ENCODE data around the gene TPK1.

The TPK1 gene

DNA sequence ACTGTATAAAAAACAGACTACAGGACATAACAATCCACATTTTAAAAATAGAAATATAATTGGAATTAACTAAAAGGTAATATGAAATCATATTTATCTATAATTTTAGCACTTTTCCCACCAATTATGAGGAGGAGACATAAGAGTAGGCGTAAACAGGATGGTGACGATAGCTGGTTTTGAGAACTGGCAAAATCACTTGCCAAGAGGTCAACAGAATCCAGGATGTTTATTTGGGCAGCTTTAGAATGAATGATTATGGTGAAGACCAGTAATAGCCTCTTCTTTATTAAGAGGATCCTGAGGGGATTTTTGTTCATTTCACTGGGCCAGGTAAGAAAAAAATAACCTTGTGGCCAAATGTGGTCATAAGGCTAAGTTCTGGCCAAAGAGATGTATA is 67.2 kb downstream of the TPK1 start:
- H3K4me1 ChIP-seq (ENCODE audit: control insufficient read depth in 2 of 2, insufficient read depth in 2 of 2, low read length in 2 of 2) = no peaks in the 10 kb centered on the region

DNA sequence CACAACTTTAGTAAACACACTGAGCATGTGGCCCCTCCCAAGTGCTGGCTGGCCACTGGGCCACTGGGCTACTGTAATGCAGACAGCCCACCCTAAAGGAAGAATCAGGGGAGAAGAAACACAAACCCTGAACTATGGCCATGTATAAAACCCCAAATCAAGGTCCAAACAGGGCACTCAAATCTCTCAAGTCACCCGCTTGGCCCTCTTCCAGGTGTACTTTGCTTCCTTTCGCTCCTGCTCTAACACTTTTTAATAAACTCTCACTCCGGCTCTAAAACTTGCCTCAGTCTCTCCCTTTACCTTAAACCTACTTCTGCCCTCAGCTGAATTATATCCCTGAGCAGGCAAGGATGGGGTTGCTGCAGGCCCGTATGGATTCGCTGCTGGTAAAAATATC is 72.6 kb downstream of the TPK1 start:
- no peaks in the 10 kb centered on the region for H3K4me1 ChIP-seq (ENCODE audit: control insufficient read depth in 2 of 2, insufficient read depth in 2 of 2, low read length in 2 of 2)
- H3K27ac ChIP-seq (ENCODE audit: low read depth in 2 of 2, low read length in 2 of 2) = no peak overlapping the region
- no peaks in the 10 kb centered on the region for H3K27me3 ChIP-seq (ENCODE audit: control insufficient read depth in 2 of 2, insufficient read depth in 2 of 2, low read length in 2 of 2)
- no peak overlapping the region for H3K9ac ChIP-seq (ENCODE audit: low read depth in 1 of 2, low read length in 2 of 2)
- H3K36me3 ChIP-seq (ENCODE audit: control insufficient read depth in 2 of 2, insufficient read depth in 2 of 2, low read length in 2 of 2) = no peaks in the 10 kb centered on the region
- no peaks in the 10 kb centered on the region for H3K9me3 ChIP-seq (ENCODE audit: control insufficient read depth in 2 of 2, low read length in 2 of 2)
- H3K4me3 ChIP-seq (ENCODE audit: low read length in 2 of 2) = no peak overlapping the region

More for the DNA sequence above, 67.2 kb downstream of the TPK1 start:
- H3K27me3 ChIP-seq (ENCODE audit: control insufficient read depth in 2 of 2, insufficient read depth in 2 of 2, low read length in 2 of 2) = no peaks in the 10 kb centered on the region
- H3K4me3 ChIP-seq (ENCODE audit: low read length in 2 of 2) = no peak overlapping the region
- no peak overlapping the region for H3K9ac ChIP-seq (ENCODE audit: low read depth in 1 of 2, low read length in 2 of 2)
- H3K9me3 ChIP-seq (ENCODE audit: control insufficient read depth in 2 of 2, low read length in 2 of 2) = no peaks in the 10 kb centered on the region
- no peaks in the 10 kb centered on the region for H3K36me3 ChIP-seq (ENCODE audit: control insufficient read depth in 2 of 2, insufficient read depth in 2 of 2, low read length in 2 of 2)
- no peak overlapping the region for H3K27ac ChIP-seq (ENCODE audit: low read depth in 2 of 2, low read length in 2 of 2)

DNA sequence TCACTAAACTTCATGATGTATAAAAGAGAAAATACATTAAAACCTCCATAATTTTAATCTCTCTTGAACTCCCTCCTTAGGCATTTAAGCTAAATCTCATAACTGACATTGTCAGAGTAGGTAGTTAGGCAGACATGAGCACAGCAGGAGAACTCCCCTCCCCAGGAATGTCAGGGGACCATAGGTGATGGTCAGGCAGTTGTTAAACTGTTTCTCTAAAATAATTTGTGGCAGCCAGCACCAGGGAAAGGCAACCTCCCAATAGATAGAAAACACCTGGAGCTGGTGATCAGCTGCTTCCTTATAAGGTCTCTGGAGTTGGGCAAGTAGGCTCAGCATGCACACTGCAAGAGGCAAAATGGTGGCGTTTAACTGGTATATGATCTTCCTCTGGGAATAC is 73.0 kb downstream of the TPK1 start:
- no peaks in the 10 kb centered on the region for H3K4me1 ChIP-seq (ENCODE audit: control insufficient read depth in 2 of 2, insufficient read depth in 2 of 2, low read length in 2 of 2)
- no peaks in the 10 kb centered on the region for H3K9me3 ChIP-seq (ENCODE audit: control insufficient read depth in 2 of 2, low read length in 2 of 2)
- H3K36me3 ChIP-seq (ENCODE audit: control insufficient read depth in 2 of 2, insufficient read depth in 2 of 2, low read length in 2 of 2) = no peaks in the 10 kb centered on the region
- H3K9ac ChIP-seq (ENCODE audit: low read depth in 1 of 2, low read length in 2 of 2) = no peak overlapping the region
- H3K27ac ChIP-seq (ENCODE audit: low read depth in 2 of 2, low read length in 2 of 2) = no peak overlapping the region
- no peaks in the 10 kb centered on the region for H3K27me3 ChIP-seq (ENCODE audit: control insufficient read depth in 2 of 2, insufficient read depth in 2 of 2, low read length in 2 of 2)
- no peak overlapping the region for H3K4me3 ChIP-seq (ENCODE audit: low read length in 2 of 2)

DNA sequence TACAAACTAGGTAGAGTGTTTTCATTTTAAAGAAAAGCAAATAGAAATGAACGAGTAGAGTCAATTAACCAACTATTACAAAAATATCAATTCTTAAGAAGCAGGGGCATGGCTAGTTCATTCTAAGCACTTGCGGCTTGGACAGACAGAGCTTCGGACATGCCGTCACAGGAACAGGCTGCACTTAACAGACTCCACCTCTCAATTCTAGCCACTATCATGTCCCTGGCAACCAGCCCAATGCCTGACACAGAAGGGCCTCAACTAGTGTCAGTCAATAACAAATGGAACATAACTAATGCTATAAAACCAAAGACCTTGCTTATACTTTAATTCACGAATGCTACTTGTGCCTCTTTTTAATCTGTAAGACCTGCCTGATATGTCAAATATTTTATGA is 74.4 kb downstream of the TPK1 start:
- no peaks in the 10 kb centered on the region for H3K4me1 ChIP-seq (ENCODE audit: control insufficient read depth in 2 of 2, insufficient read depth in 2 of 2, low read length in 2 of 2)
- H3K4me3 ChIP-seq (ENCODE audit: low read length in 2 of 2) = no peak overlapping the region
- H3K27ac ChIP-seq (ENCODE audit: low read depth in 2 of 2, low read length in 2 of 2) = no peak overlapping the region
- no peaks in the 10 kb centered on the region for H3K9me3 ChIP-seq (ENCODE audit: control insufficient read depth in 2 of 2, low read length in 2 of 2)
- no peaks in the 10 kb centered on the region for H3K36me3 ChIP-seq (ENCODE audit: control insufficient read depth in 2 of 2, insufficient read depth in 2 of 2, low read length in 2 of 2)
- H3K27me3 ChIP-seq (ENCODE audit: control insufficient read depth in 2 of 2, insufficient read depth in 2 of 2, low read length in 2 of 2) = no peaks in the 10 kb centered on the region
- no peak overlapping the region for H3K9ac ChIP-seq (ENCODE audit: low read depth in 1 of 2, low read length in 2 of 2)

DNA sequence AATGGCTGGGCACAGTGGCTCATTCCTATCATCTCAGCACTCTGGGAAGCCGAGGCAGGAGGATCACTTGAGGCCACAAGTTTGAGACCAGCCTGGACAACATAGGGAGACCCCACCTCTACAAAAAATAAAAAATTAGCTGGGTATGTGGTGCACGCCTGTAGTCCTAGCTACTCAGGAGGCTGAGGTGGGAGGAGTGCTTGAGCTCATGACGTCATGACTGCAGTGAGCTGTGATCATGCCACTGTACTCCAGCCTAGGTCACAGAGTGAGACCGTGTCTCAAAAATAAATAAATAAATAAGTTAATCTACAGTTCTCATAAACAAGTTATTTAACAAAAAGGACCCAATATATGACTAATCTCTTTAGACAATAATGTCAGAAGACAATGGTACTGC is 76.2 kb downstream of the TPK1 start:
- no peak overlapping the region for H3K4me3 ChIP-seq (ENCODE audit: low read length in 2 of 2)
- H3K9ac ChIP-seq (ENCODE audit: low read depth in 1 of 2, low read length in 2 of 2) = no peak overlapping the region
- no peaks in the 10 kb centered on the region for H3K9me3 ChIP-seq (ENCODE audit: control insufficient read depth in 2 of 2, low read length in 2 of 2)
- no peak overlapping the region for H3K27ac ChIP-seq (ENCODE audit: low read depth in 2 of 2, low read length in 2 of 2)
- H3K4me1 ChIP-seq (ENCODE audit: control insufficient read depth in 2 of 2, insufficient read depth in 2 of 2, low read length in 2 of 2) = no peaks in the 10 kb centered on the region
- H3K27me3 ChIP-seq (ENCODE audit: control insufficient read depth in 2 of 2, insufficient read depth in 2 of 2, low read length in 2 of 2) = no peaks in the 10 kb centered on the region
- H3K36me3 ChIP-seq (ENCODE audit: control insufficient read depth in 2 of 2, insufficient read depth in 2 of 2, low read length in 2 of 2) = no peaks in the 10 kb centered on the region

DNA sequence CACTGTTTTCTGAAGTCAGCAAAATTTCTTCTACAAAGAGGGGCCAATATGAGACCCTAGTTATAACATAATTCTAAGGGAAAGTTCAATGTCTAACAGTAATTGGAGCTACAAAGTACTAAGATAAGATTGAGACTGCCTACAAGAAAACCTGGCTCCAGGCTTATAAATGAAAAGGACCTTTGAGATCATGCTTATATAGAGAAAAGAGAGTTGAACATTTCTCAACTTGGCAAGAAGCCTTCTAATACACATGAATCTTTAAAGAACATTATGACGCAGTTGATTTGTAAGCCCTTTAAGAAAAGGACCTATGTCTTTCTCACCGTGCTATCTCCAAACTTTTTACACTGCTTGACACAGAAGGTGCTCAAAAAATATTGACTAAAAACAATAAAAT is 87.9 kb downstream of the TPK1 start:
- no peak overlapping the region for H3K9ac ChIP-seq (ENCODE audit: low read depth in 1 of 2, low read length in 2 of 2)
- H3K27me3 ChIP-seq (ENCODE audit: control insufficient read depth in 2 of 2, insufficient read depth in 2 of 2, low read length in 2 of 2) = no peaks in the 10 kb centered on the region
- no peak overlapping the region for H3K27ac ChIP-seq (ENCODE audit: low read depth in 2 of 2, low read length in 2 of 2)
- no peaks in the 10 kb centered on the region for H3K4me1 ChIP-seq (ENCODE audit: control insufficient read depth in 2 of 2, insufficient read depth in 2 of 2, low read length in 2 of 2)
- H3K4me3 ChIP-seq (ENCODE audit: low read length in 2 of 2) = no peak overlapping the region
- no peaks in the 10 kb centered on the region for H3K9me3 ChIP-seq (ENCODE audit: control insufficient read depth in 2 of 2, low read length in 2 of 2)
- H3K36me3 ChIP-seq (ENCODE audit: control insufficient read depth in 2 of 2, insufficient read depth in 2 of 2, low read length in 2 of 2) = no peaks in the 10 kb centered on the region

DNA sequence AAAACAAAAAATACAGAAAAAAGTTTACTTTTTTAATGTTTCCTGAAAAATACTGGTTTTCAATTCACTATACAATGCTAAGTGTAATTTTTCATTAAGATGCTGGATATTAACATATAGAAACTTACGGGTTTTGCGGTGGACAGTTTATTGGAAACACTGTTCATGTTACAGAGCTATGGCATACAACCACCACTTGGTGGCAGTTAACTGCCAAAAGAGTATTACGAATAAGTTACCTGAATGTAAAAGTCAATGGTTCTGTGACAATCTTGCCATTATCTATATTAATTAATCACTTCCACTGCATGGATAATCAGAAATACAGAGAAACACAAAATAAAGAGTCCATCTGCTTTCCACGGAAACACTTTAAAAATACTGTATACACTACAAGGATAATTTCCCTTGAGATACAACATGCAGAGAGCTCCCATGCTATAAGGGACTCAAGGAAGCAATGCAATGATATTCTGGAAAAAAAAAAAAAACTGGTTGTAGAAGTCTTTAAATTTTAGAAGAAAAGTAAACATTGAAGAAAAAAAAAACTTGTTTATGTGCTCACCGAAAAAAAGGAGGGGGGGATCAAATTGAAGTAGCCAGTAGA is 97.0 kb downstream of the TPK1 start:
- H3K27ac ChIP-seq (ENCODE audit: low read depth in 2 of 2, low read length in 2 of 2) = no peak overlapping the region

DNA sequence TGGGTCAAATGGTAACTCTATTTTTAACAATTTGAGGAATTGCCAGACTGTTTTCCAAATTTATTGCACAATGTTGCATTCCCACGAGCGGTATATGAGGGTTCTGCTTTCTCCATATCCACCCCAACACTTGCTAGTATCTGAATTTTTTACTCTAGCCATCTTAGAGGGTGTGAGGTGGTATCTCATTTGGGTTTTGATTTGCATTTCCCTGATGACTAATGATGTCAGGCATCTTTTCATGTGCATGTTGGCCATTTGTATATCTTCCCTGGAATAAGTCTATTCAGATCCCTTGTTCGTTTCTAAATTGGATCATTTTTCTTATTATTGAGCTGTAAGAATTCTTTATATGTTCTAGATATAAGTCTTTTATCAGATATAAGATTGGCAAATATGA is 97.7 kb downstream of the TPK1 start:
- Histone ChIP-seq H3K9me3 (ENCODE audit: control insufficient read depth in 2 of 2, low read length in 2 of 2) (no peaks in the 10 kb centered on the region), H3K27ac (ENCODE audit: low read depth in 2 of 2, low read length in 2 of 2) (no peak overlapping the region), H3K4me3 (ENCODE audit: low read length in 2 of 2) (no peak overlapping the region), H3K9ac (ENCODE audit: low read depth in 1 of 2, low read length in 2 of 2) (no peak overlapping the region), H3K4me1 (ENCODE audit: control insufficient read depth in 2 of 2, insufficient read depth in 2 of 2, low read length in 2 of 2) (no peaks in the 10 kb centered on the region), H3K36me3 (ENCODE audit: control insufficient read depth in 2 of 2, insufficient read depth in 2 of 2, low read length in 2 of 2) (no peaks in the 10 kb centered on the region), H3K27me3 (ENCODE audit: control insufficient read depth in 2 of 2, insufficient read depth in 2 of 2, low read length in 2 of 2) (no peaks in the 10 kb centered on the region)

More for the DNA sequence above, 97.0 kb downstream of the TPK1 start:
- no peaks in the 10 kb centered on the region for H3K4me1 ChIP-seq (ENCODE audit: control insufficient read depth in 2 of 2, insufficient read depth in 2 of 2, low read length in 2 of 2)
- H3K9me3 ChIP-seq (ENCODE audit: control insufficient read depth in 2 of 2, low read length in 2 of 2) = no peaks in the 10 kb centered on the region
- no peak overlapping the region for H3K4me3 ChIP-seq (ENCODE audit: low read length in 2 of 2)
- H3K36me3 ChIP-seq (ENCODE audit: control insufficient read depth in 2 of 2, insufficient read depth in 2 of 2, low read length in 2 of 2) = no peaks in the 10 kb centered on the region
- no peak overlapping the region for H3K9ac ChIP-seq (ENCODE audit: low read depth in 1 of 2, low read length in 2 of 2)
- H3K27me3 ChIP-seq (ENCODE audit: control insufficient read depth in 2 of 2, insufficient read depth in 2 of 2, low read length in 2 of 2) = no peaks in the 10 kb centered on the region

DNA sequence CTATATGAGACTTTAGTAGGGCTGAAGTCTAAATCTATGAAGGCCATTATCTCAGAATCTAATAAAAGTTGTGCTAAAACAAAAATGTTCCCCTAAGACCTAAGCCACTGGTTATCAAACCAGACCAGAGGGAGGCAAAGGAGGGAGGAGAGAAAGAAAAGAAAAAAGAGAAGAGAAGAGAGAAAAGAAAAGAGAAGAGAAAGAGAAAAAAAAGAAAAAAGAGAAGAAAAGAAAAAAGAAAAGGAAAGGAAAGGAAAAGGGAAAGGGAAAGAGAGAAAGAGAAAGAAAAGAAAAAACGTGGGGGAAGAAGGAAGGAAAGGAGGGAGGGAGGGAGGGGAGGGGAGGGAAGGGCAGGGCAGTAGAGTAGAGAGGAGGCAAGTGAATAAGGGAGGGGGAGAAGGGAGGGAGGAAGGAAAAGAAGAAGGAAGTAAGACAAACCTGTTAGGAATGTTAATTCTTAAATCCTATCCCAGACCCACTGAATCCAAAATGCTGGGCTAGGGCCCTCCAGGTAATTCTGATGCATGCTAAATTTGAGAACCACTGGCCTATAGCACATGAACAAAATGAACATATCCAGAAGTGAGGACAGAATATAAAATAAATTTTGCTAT is 98.9 kb downstream of the TPK1 start:
- no peaks in the 10 kb centered on the region for H3K4me1 ChIP-seq (ENCODE audit: control insufficient read depth in 2 of 2, insufficient read depth in 2 of 2, low read length in 2 of 2)
- H3K9me3 ChIP-seq (ENCODE audit: control insufficient read depth in 2 of 2, low read length in 2 of 2) = no peaks in the 10 kb centered on the region
- no peaks in the 10 kb centered on the region for H3K36me3 ChIP-seq (ENCODE audit: control insufficient read depth in 2 of 2, insufficient read depth in 2 of 2, low read length in 2 of 2)
- no peaks in the 10 kb centered on the region for H3K27me3 ChIP-seq (ENCODE audit: control insufficient read depth in 2 of 2, insufficient read depth in 2 of 2, low read length in 2 of 2)
- H3K4me3 ChIP-seq (ENCODE audit: low read length in 2 of 2) = no peak overlapping the region
- no peak overlapping the region for H3K27ac ChIP-seq (ENCODE audit: low read depth in 2 of 2, low read length in 2 of 2)
- no peak overlapping the region for H3K9ac ChIP-seq (ENCODE audit: low read depth in 1 of 2, low read length in 2 of 2)

DNA sequence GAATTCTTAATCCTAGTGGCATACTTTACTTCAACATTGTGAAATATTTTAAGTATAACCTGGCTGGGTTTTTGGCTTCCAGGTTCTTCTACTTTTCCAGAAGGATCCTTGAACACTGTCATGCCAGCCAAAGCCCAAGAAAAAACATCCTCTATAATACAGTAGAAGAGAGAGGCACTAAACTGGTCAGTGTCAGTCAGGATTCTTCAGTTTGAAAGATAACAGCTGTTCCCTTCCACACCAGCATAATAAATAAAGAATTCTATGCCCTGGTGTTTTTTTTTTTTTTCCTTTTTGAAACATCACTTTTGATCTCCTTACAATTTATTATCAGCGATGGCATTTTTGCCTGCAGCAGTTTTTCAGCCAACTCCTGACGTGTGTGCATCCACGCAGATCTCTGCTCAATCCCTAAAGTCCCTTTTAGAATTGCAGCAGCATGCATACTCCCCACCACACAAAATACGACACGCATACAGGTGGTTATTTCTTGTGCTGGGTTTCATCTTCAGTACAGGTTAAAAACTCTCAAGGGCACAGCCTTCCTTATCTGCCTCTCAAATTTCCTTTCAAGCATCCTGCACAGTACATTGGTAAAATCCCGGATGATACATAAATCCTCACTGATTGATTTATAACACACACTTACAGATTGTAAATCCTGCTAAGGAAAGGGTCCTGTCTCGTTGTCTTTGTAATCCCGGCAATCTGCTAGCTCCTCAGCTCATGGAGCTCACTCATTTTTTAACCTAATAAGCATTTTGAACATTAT is 100.2 kb downstream of the TPK1 start:
- no peak overlapping the region for H3K27ac ChIP-seq (ENCODE audit: low read depth in 2 of 2, low read length in 2 of 2)
- H3K4me1 ChIP-seq (ENCODE audit: control insufficient read depth in 2 of 2, insufficient read depth in 2 of 2, low read length in 2 of 2) = no peaks in the 10 kb centered on the region

More for the DNA sequence above, 100.2 kb downstream of the TPK1 start:
- Histone ChIP-seq H3K4me3 (ENCODE audit: low read length in 2 of 2) (no peak overlapping the region), H3K36me3 (ENCODE audit: control insufficient read depth in 2 of 2, insufficient read depth in 2 of 2, low read length in 2 of 2) (no peaks in the 10 kb centered on the region), H3K9me3 (ENCODE audit: control insufficient read depth in 2 of 2, low read length in 2 of 2) (no peaks in the 10 kb centered on the region), H3K9ac (ENCODE audit: low read depth in 1 of 2, low read length in 2 of 2) (no peak overlapping the region), H3K27me3 (ENCODE audit: control insufficient read depth in 2 of 2, insufficient read depth in 2 of 2, low read length in 2 of 2) (no peaks in the 10 kb centered on the region)
